HL-60 (cell line): Measurements from ENCODE around the gene TBC1D5.

Experiments
- DNase-seq, 2 experiments: peaks; one replicate each; pipeline ENCODE4 v3.0.0-alpha.2; 2010 to 2020; ENCODE audit warnings: low read depth in 1 of 2, low spot score in 1 of 2
- H3K27ac ChIP-seq: fragments of 250-450 bp; sonication (Bioruptor Pico); replicated peaks from 2 replicates; pipeline ENCODE4 v1.5.1; 2020; ENCODE audit warnings: mild to moderate bottlenecking, moderate library complexity
- H3K27me3 ChIP-seq: fragments of 250-450 bp; sonication (Bioruptor Pico); 2 replicates; pipeline ENCODE4 v1.5.1; 2021; ENCODE audit warnings: mild to moderate bottlenecking, moderate library complexity; ENCODE audit not compliant: insufficient read depth, poor library complexity, severe bottlenecking
- H3K4me3 ChIP-seq: replicated peaks from 2 replicates; pipeline ENCODE4 v1.5.1; 2011; ENCODE audit warnings: mild to moderate bottlenecking, control low read depth, low read length; ENCODE audit not compliant: insufficient read depth
- CTCF ChIP-seq: IDR thresholded peaks from one replicate; pipeline ENCODE4 v1.5.1; 2011; ENCODE audit warnings: low read length, control low read depth, inconsistent platforms; ENCODE audit not compliant: insufficient read depth
- GABPA ChIP-seq: IDR thresholded peaks from 2 replicates; pipeline ENCODE4 v1.6.1; 2012; ENCODE audit warnings: low read depth
- POLR2AphosphoS5 ChIP-seq: IDR thresholded peaks from 2 replicates; pipeline ENCODE4 v1.6.1; 2012; ENCODE audit warnings: low read depth
- REST ChIP-seq: IDR thresholded peaks from 2 replicates; pipeline ENCODE4 v1.6.1; 2012; ENCODE audit warnings: low read depth; ENCODE audit not compliant: insufficient replicate concordance
- SPI1 ChIP-seq: IDR thresholded peaks from 2 replicates; pipeline ENCODE4 v1.6.1; 2012; ENCODE audit warnings: low read depth, mild to moderate bottlenecking, borderline replicate concordance

The TBC1D5 gene

DNA sequence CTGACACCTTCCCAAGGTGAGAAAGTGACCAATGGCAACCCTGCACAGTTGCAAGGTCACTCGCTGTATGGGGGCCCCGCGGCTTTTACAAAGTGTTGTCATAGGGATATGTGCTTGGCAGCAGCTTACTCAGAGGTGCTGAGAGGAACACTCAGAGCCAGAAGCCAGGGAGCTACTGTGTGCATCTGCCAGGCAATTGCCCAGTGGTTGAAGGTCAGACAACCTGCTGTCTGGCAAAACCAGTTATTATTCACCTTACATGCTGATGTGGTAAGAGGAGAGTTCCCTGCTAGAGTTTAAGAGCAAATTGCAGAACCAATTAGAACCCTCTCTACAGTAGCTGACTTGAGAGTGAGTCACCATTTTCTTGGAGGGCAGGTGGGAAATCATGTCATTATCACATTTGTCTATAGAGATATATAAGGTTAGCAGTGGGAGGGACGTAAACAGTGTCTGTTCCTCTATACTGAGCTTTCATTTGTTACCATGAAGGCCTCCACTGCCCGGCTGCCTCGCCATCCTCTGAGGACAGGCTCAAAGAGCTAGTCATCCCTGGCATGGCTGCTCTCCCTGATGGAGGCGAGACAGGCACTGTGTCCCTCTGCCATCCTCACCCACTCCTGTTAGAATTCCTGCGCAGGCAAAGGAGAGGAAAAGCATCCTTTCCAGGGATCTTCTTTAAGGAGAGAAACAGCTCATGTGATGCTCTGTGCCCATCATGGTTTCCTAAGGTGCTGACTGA, 583.3 kb downstream of the TBC1D5 start:
- H3K27me3 ChIP-seq, result no peaks in the 10 kb centered on the region
- H3K4me3 ChIP-seq, result no peak overlapping the region
- TF ChIP-seq GABPA, result no peak
- no peak for TF ChIP-seq POLR2AphosphoS5
- no peak for TF ChIP-seq SPI1
- H3K27ac ChIP-seq, result no peak overlapping the region
- no peak for DNase-seq

DNA sequence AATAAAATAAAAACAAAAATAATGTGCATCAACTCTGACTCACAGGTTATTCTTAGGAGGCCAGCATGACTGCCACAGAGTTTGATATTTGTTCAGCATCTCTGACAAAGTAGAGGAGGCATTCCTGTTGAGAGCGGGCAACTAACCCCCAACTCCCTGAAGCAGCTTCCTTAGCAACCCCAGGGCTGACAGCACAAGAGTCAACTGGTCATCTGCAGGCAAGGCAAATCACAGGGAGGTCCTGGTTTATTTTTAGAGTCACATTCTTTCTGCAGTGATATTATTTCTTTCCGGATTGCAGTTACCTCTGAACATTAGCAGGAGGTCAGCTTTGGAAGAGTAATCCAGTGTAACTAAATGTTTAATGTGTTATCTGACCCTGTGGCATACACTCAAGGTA, 584.7 kb downstream of the TBC1D5 start:
- no peak overlapping the region for H3K27ac ChIP-seq
- H3K27me3 ChIP-seq, result no peaks in the 10 kb centered on the region
- no peak overlapping the region for H3K4me3 ChIP-seq
- DNase-seq, result no peak
- no peak for TF ChIP-seq GABPA

- Histone ChIP-seq H3K27me3 (no peaks in the 10 kb centered on the region), H3K27ac (no peak overlapping the region), H3K4me3 (no peak overlapping the region)
- DNase-seq, result no peak
- no peak for TF ChIP-seq GABPA
- TF ChIP-seq REST, result no peak
- no peak for TF ChIP-seq SPI1
- no peak for TF ChIP-seq POLR2AphosphoS5
- TF ChIP-seq CTCF, result no peak
Measured at GRCh38 chr3:17156864-17157263, 585.6 kb downstream of the TBC1D5 start.

DNA sequence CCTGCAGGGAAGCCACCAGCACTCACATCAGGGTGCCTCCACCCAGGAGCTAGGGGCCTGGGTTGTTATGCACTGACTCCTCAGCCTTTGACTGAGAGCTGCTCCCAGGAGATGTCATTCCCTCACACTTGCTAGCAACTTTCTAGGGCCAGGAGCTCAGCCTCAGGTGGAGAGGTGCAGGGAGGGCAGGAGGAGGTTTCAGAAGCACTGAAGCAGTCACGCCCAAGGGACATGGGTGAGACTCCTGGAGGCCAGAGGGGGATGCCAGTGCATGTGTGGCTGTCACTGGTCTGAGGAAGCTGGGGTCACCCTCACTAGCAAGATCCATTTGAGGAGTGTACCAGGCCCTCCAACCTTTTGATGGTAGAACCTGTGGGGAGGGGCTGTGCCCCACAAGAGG, 586.5 kb downstream of the TBC1D5 start:
- H3K27me3 ChIP-seq, result no peaks in the 10 kb centered on the region
- no peak overlapping the region for H3K27ac ChIP-seq
- no peak for DNase-seq
- TF ChIP-seq SPI1 (no peak), POLR2AphosphoS5 (no peak), GABPA (no peak), CTCF (no peak), REST (no peak)
- no peak overlapping the region for H3K4me3 ChIP-seq

DNA sequence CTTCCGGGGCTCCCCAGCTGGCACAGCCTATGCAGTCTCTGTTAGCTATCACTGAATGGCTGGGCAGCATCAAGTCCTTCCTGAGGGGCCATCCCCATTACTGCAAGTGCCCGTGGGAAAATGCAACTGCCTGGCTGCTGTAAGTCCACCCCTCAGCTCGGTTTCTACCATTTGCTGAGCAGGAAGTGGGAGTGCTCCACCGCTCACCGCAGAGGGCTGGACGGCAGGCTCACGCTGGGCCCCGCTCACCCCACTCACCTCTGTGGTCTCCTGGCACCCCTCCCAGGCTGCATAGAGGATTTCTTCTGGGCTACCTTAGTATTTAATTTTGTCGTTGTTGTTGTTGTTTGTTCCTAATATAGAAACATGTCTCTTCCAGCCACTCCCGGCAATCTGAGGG, 587.5 kb downstream of the TBC1D5 start:
- H3K27me3 ChIP-seq, result no peaks in the 10 kb centered on the region
- no peak for DNase-seq
- H3K4me3 ChIP-seq, result no peak overlapping the region
- H3K27ac ChIP-seq, result no peak overlapping the region
- no peak for TF ChIP-seq SPI1
- TF ChIP-seq CTCF, result no peak
- no peak for TF ChIP-seq REST
- TF ChIP-seq POLR2AphosphoS5, result no peak
- TF ChIP-seq GABPA, result no peak
